NCI-H2107 treated with DMSO at 0.1 percent for 48 hours (cell line): ENCODE results near the gene TLL2.
"Not testable (repeated sequence)": the region's sequence is repeated elsewhere in the genome, so short reads cannot be mapped to it uniquely, and the experiment has no call there.

Experiments used
- DNase-seq: peaks from one replicate; lab custom pipeline; 2025; ENCODE audit not compliant: unreplicated experiment; lab: John Stamatoyannopoulos, UW

TLL2 gene

GRCh38 chr10:96513698-96514561 is at the start of gene TLL2:
TLL2 (minus strand) TSS chr10:96513926; CDS start chr10:96513685, 241 bp downstream.
- DNase-seq, result peak; percentile 18

GRCh38 chr10:96560966-96561887 is 47.5 kb upstream of the TLL2 start:
- DNase-seq, result no peak

DNA sequence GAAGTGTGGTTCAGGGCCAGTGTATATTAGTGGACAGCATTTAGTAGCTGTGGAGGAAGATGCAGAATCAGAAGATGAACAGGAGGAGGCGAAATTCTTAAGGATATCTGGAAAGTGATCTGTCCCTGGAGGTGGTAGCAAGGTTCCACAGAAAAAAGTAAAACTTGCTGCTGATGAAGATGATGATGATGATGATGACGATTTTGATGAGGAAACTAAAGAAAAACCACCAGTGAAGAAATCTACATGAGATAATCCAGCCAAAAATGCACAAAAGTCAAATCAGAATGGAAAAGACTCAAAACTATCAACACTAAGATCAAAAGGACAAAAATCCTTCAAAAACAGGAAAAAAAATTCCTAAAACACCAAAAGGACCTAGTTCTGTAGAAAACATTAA is 46.8 kb upstream of the TLL2 start:
- no peak for DNase-seq

DNA sequence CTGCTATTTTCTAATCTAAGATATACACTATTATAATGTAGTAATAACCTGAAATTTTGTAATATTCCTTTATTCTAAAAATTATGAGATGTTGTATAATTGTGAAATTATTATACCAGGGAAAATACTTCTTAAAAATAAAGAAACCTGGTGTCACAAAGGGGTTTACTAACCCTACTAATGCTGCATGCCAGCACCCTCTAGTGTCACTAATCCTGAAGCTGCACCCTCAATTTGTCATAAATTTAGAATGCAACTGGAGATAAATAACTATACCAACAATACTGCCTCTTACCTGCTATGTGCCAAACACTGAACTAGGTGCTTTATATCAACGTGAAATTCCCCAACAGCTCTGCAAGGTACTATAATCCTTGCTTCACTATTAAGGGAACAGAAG is 42.3 kb upstream of the TLL2 start:
- no peak for DNase-seq

GRCh38 chr10:96555330-96555729 is 41.6 kb upstream of the TLL2 start:
- DNase-seq, result no peak

- peak; percentile 20 for DNase-seq
Observed at GRCh38 chr10:96548589-96548988, 34.9 kb upstream of the TLL2 start.

- not testable (repeated sequence) for DNase-seq
Observed at GRCh38 chr10:96545558-96545957, 31.8 kb upstream of the TLL2 start.

GRCh38 chr10:96541921-96542320 is 28.2 kb upstream of the TLL2 start:
- no peak for DNase-seq

DNA sequence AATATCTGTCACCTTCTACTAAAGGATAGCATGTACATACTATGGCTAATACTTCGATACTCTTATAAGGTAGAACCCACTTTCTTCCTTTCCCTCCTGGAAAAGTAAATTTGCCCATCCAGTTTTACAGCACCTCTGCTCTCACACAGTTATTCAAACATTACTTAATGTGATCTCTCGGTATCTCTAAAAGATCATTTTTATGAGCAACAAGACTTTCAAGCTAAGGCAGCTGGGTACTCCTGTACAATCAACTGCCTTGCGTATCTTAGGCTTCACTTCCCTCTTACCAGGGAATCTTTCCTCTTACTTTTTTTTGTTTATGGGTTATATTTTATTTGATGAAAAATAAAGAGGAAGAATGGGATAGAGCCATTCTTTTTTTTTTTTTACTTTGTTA is 26.5 kb upstream of the TLL2 start:
- DNase-seq, result no peak

DNA sequence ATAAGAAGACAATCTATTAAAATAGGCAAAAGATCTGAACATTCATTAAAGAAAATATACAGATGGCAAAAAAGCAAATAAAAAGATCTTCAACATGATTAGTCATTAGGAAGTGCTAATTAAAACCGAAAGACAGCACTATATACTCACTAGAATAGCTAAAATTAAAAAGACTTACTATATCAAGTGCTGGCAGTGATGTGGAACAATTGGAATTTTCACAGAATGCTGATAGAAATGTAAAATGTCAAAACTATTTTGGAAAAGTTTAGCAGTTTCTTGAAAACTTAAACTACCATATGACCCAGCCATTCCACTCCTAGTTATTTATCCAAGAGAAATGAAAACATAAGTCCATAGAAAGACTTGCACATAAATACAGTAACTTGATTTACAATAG is 25.0 kb upstream of the TLL2 start:
- DNase-seq, result no peak

DNA sequence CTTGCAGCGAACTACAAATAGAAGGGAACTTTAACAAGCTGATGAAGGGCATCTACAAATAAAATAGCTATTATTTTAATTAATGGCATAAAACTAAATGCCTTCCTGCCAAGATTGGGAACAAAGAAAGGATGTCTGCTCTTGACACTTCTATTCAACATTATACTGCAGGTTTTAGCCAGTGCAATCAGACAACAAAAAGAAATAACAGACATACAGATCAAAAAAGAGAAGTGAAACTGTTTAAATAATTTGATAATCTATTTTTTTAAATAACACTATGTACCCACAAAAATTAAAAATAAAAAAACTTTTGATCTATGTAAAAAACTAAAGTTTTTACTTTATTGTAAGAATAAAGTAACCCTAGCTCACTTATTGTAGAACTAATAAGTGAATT is 22.4 kb upstream of the TLL2 start:
- DNase-seq, result no peak

- no peak for DNase-seq
Observed at GRCh38 chr10:96532523-96532922, 18.8 kb upstream of the TLL2 start.

- no peak for DNase-seq
Observed at GRCh38 chr10:96529634-96530279, 16.0 kb upstream of the TLL2 start.

- DNase-seq, result no peak
Observed at GRCh38 chr10:96524741-96525140, 11.0 kb upstream of the TLL2 start.

DNA sequence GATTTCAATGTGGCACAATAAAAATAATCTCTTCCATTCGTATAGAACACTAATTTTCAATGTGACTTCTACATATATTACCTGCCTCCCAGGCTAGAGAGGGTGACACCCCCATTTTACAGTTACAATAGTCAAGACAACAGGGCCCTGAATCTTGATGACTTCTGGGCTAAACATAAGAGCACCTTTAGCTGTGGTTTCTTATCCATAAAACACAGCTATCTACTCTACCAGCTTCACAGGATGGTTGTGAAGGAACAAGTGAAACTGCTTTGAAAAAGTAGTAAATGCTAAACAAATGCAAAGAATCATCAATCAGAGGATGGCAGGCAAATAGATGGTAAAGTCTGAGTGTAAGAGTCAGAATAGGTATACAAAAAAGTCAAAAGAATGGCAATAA is 3.6 kb upstream of the TLL2 start:
- DNase-seq, result no peak

GRCh38 chr10:96516337-96516736 is 2.6 kb upstream of the TLL2 start:
- DNase-seq, result no peak

DNA sequence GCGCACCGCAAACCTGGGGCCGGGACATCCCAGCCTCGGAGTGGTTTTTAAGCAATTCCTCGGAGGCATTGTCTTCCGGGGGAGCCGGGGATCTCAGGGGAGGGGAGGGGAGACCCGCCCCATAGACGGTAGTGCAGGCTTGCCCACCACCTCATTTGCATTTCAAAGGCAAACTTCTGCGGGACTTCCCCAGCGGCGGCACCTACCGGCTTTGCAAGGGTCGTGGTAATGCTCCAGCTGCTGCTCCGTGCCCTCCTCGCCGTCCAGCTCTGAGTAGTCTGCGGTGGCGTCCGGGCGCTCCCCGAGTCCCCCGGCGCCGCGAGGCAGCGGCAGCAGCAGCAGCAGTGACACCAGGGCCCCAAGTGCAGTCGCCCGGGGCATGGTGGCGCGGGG is 425 bp downstream of the TLL2 start:
- DNase-seq, result no peak

DNA sequence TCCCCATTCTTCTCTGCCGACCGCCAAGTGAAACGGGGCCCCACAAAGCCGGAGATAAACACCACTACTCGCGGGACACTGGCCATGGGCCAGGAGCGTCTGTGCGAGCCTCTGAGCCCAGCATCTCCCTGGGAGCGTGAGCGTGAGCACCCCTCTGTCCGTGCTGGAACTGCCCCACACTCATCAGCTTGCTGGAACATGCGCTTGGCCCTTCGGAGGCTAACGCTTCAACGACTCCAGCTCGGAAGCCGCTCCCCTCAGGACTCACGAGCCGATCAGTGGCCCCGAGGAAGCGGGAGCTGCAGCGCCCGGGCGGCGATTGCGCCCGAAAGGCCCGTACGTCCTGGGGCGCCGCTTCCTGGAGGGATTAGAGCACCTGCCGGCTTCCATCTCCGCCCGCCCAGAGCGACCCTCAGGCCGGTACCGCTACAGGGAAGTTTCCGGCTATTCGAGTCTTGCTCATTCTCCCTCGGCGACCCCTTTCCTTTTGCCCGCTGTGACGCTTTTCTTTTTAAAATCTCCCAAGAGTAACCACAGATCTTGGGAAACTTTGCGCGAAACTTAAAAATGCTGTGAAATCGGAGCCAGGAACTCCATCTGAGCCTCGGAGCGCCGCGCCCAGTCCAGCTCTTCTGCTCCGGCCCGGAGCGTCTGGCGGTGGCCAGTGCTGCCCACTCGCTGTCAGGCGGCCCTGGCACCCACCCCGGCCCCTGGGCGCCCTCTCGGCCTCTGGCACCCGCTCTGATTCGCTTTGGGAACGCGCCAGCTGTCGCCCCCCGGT is 1.0 kb downstream of the TLL2 start:
- DNase-seq, result no peak

- peak; percentile 25 for DNase-seq
Observed at GRCh38 chr10:96511044-96511945, 2.4 kb downstream of the TLL2 start.
